Naive thymus-derived CD8-positive, alpha-beta T cell (primary cell): ENCODE results near the gene CKAP2L. TPM values are rescaled to one million over a fixed set of nuclear protein-coding genes. Genes with fewer than 3 reads are reported as not detected.
A peak's percentile ranks its signal among the peaks of the same experiment; 100 is the strongest.
"Not testable (repeated sequence)": the region's sequence is repeated elsewhere in the genome, so short reads cannot be mapped to it uniquely, and the experiment has no call there.

Source experiments
- ATAC-seq, 2 donors: fragments of 150-1000 bp; cut with Tn5 transposase in 1 of 2; sonication (Bioruptor Pico), chemical (Tn5 transposase) in 1 of 2; 1 replicate in 1 of 2; 2 replicates in 1 of 2; pipeline ENCODE4 v1.10.0; 2021; ENCODE audit warnings: mild to moderate bottlenecking in 2 of 2, moderate library complexity in 2 of 2
- POLR2A ChIA-PET: fragments of 350-600 bp; sonication (Branson Sonifier 250); formaldehyde crosslinking; loops from one replicate; lab custom pipeline; 2021; ENCODE audit warnings: antibody characterized with exemption; lab: Charles Lee
- DNase-seq, 10 donors: peaks; one replicate each; pipeline versions ENCODE4 v3.0.0 to v3.0.0-alpha.2; 2020 to 2022
- H3K27ac Mint-ChIP-seq, 10 donors: one replicate each; pipeline ENCODE4 v1.8.0; 2020 to 2022; ENCODE audit warnings: mild to moderate bottlenecking in 10 of 10, mixed read lengths in 10 of 10, moderate library complexity in 4 of 10, inconsistent platforms in 1 of 10
- H3K27me3 Mint-ChIP-seq, 5 donors: one replicate each; pipeline ENCODE4 v1.8.0; 2021 to 2022; ENCODE audit warnings: mixed read lengths in 5 of 5
- H3K36me3 Mint-ChIP-seq, 3 donors: one replicate each; pipeline ENCODE4 v1.8.0; 2020 to 2022; ENCODE audit warnings: mixed read lengths in 3 of 3, mild to moderate bottlenecking in 2 of 3, inconsistent platforms in 1 of 3
- H3K4me1 Mint-ChIP-seq, 4 donors: one replicate each; pipeline ENCODE4 v1.8.0; 2021 to 2022; ENCODE audit warnings: mixed read lengths in 4 of 4
- H3K4me3 Mint-ChIP-seq, 10 donors: one replicate each; pipeline ENCODE4 v1.8.0; 2020 to 2022; ENCODE audit warnings: mild to moderate bottlenecking in 10 of 10, mixed read lengths in 10 of 10, moderate library complexity in 6 of 10, inconsistent platforms in 1 of 10
- H3K9me3 Mint-ChIP-seq, 9 donors: one replicate each; pipeline ENCODE4 v1.8.0; 2020 to 2022; ENCODE audit warnings: mixed read lengths in 9 of 9, mild to moderate bottlenecking in 3 of 9, inconsistent platforms in 1 of 9, moderate library complexity in 1 of 9
- polyA plus RNA-seq, 3 donors: library from polyadenylated mRNA; unstranded; fragments of 300-500 nt; fragmentation: Illumina TruSeq; gene quantifications; one replicate each; pipeline ENCODE4 v1.2.3, GENCODE V29; 2021
- total RNA-seq, 8 experiments: library from RNA in 2 of 8; stranded (reverse) in 2 of 8; gene quantifications; one replicate each; pipeline ENCODE4 v1.2.3 and lab custom pipeline; 2021 to 2026

The CKAP2L gene
- total and polyA plus RNA-seq, 5 experiments from 2014 or later: not detected

DNA sequence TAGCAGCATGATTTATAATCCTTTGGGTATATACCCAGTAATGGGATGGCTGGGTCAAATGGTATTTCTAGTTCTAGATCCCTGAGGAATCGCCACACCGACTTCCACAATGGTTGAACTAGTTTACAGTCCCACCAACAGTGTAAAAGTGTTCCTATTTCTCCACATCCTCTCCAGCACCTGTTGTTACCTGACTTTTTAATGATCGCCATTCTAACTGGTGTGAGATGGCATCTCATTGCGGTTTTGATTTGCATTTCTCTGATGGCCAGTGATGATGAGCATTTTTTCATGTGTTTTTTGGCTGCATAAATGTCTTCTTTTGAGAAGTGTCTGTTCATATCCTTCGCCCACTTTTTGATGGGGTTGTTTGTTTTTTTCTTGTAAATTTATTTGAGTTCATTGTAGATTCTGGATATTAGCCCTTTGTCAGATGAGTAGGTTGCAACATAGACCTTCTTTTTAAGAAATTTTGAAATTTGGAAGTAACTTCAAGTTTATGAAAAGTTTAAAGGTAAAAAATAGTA, 47.5 kb downstream of the CKAP2L start:
- H3K9me3 Mint-ChIP-seq, H3K4me3 Mint-ChIP-seq, ATAC-seq, H3K4me1 Mint-ChIP-seq, H3K36me3 Mint-ChIP-seq, POLR2A ChIA-PET, DNase-seq, H3K27ac Mint-ChIP-seq: not testable (repeated sequence)
- H3K27me3 Mint-ChIP-seq: peaks cover 3 to 25% (median 3%) of the 10 kb centered on the region in 5 donors

DNA sequence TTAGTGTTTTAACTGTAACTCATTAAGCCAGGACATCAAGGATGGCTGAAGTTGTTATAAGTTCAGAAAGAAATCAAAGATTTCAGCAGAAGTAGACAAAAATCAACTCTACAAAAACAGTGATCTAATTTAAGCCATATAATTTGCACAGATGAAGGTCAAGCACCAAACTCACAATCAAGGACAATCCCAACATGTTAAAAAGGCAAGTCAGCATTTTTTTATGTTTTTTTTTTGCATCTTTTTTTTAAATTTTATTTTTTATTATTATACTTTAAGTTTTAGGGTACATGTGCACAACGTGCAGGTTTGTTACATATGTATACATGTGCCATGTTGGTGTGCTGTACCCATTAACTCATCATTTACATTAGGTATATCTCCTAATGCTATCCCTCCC, 48.3 kb downstream of the CKAP2L start:
- peaks cover 3 to 31% (median 3%) of the 10 kb centered on the region in 5 donors for H3K27me3 Mint-ChIP-seq
- H3K4me3 Mint-ChIP-seq, H3K9me3 Mint-ChIP-seq, DNase-seq, ATAC-seq, H3K4me1 Mint-ChIP-seq, H3K27ac Mint-ChIP-seq, POLR2A ChIA-PET, H3K36me3 Mint-ChIP-seq: not testable (repeated sequence)

DNA sequence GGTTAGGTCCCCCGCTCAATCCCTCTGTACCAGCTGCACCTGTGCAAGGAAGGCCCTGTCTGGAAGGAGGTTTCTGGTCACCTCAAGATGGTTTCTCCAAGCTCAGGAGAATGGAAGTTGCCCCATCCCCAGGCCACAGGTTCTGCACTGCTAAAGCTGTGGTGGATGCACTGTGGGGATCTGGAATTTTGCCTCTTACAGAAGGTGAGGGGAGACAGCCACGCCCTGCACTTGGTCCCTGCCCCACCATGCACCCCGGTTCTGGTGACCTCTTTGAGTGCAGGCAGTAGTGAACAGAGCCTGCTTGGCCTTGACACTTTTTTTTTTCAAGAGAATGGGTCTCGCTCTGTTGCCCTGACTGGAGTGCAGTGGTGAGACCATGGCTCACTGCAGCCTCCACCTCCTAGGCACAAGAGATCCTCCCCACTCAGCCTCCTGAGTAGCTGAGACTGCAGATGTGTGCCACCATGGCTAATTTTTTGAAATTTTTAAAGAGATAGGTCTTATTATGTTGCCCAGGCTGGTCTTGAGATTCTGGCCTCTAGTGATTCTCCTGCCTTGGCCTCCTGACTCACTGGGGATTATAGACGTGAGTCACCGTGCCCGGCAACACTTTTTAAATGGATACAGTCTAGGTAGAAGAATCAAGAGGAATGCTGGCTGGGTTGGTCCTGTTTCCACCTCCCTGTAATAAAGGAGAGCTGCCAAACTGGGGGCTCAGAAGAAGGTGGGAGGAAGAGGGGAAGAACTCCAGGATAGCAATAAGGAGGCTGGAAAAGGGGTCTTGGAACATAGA, 49.4 kb downstream of the CKAP2L start:
- H3K4me1 Mint-ChIP-seq: peaks cover 0 to 5% (median 0%) of the 10 kb centered on the region in 4 donors
- peaks cover 0 to 3% (median 0%) of the 10 kb centered on the region in 3 donors for H3K36me3 Mint-ChIP-seq
- POLR2A ChIA-PET: no interaction called here
- no peak overlapping the region for H3K4me3 Mint-ChIP-seq
- ATAC-seq: no peak
- H3K27me3 Mint-ChIP-seq: peaks cover 0 to 35% (median 5%) of the 10 kb centered on the region in 5 donors
- peaks cover 0 to 6% (median 0%) of the 10 kb centered on the region in 9 donors for H3K9me3 Mint-ChIP-seq
- DNase-seq: no peak
- H3K27ac Mint-ChIP-seq: peak overlapping the region in 1 of 10 donors; percentile 9

DNA sequence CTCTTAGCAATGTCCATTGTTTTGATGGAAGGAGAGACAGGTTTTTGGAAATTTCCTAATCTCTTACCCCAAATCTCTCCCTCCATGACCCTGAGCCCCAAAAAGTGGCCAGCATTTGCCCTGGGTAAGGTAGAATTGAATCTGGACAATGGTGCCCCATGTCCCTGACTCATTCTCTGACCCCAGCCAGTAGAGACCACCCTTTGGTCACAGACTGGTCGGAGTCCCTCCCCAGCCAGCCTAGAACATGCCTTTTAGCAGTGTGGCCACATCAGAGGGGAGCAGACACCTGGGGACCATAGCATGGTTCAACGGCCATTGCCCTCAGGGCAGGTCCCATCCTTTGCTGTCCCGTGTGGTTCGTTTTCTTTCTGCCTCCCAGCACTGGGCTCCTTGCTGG, 50.1 kb downstream of the CKAP2L start:
- ATAC-seq (no peak), DNase-seq (no peak)
- no peak overlapping the region for H3K27ac Mint-ChIP-seq
- H3K9me3 Mint-ChIP-seq: peaks cover 0 to 6% (median 0%) of the 10 kb centered on the region in 9 donors
- no peak overlapping the region for H3K4me3 Mint-ChIP-seq
- H3K4me1 Mint-ChIP-seq: peaks cover 0 to 12% (median 0%) of the 10 kb centered on the region in 4 donors
- H3K36me3 Mint-ChIP-seq: peaks cover 0 to 3% (median 0%) of the 10 kb centered on the region in 3 donors
- POLR2A ChIA-PET: no interaction called here
- H3K27me3 Mint-ChIP-seq: peaks cover 0 to 35% (median 5%) of the 10 kb centered on the region in 5 donors

DNA sequence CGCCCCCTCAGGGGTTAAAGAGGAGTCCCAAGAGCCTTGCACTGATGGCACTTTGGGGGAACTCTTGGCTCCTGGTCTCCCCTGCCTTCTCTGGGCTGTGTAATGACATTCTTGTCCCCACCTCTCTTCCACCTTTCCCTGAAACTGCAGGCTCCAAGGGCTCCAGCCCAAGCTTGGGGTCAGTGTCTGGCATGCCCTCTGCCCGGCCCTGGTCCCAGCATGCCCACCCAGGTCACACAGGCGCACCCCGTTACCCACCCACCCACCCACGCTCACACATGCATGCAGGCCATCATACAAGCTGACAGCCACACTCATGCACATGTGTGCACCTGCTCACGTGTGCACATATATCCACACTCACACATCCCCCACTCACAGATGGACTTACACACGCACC, 50.5 kb downstream of the CKAP2L start:
- no peak for DNase-seq
- H3K4me1 Mint-ChIP-seq: peaks cover 0 to 16% (median 0%) of the 10 kb centered on the region in 4 donors
- no peak overlapping the region for H3K4me3 Mint-ChIP-seq
- ATAC-seq: no peak
- H3K27ac Mint-ChIP-seq: no peak overlapping the region
- H3K9me3 Mint-ChIP-seq: peaks cover 0 to 6% (median 0%) of the 10 kb centered on the region in 9 donors
- POLR2A ChIA-PET: no interaction called here
- H3K36me3 Mint-ChIP-seq: peaks cover 0 to 3% (median 0%) of the 10 kb centered on the region in 3 donors
- H3K27me3 Mint-ChIP-seq: peaks cover 0 to 35% (median 5%) of the 10 kb centered on the region in 5 donors

DNA sequence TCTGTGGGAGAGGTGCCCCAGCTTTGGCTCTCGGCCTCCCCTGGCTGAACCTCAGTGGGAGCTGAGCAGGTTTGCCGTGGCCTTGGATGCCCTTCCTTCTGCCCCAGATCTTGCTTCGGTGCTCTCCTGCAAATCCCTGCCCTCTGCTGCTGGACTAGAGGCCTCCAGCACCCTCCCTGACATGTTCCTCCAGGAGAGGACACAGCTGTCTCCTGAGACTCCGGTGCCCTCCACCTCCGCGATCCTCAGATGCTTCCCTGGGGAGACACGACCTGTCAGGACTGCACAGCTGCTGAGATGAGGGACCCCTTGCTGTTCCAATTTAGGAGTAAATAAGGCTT, 50.9 kb downstream of the CKAP2L start:
- Mint-ChIP-seq H3K9me3 (peaks cover 0 to 6% (median 0%) of the 10 kb centered on the region in 9 donors), H3K4me3 (no peak overlapping the region), H3K27ac (peak overlapping the region in 1 of 10 donors; percentile 4)

DNA sequence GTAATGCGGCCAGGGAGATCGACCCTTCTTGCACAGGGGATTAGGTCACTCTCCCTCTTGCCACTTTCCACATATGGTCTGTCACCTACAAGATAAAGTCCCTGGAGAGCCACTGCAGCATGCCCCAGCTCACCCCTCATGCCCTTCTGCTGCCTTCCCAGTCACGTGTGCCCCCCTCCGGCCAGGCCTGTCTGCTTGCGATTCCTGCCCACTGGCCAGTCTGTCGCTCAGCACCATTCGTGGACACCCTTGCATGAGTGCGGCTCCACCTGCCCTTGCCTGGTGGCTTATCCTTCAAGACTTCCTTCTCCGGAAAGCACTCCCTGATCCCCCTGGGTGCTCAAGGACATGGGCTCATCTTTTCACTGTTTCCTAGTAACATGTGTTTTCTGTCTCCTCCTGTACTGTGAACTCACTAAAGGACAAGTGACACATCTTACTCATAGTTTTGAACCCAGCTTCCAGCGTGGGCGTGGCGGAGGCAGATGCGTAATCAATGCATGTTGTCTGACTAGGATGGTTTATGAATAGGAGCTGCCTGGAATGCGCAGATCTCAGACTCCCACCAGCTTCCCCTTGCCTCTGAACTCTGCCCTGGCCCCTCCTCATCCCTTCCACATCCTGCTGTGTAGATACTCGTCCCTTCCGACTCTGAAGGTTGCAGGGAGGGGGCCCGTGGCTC, 51.4 kb downstream of the CKAP2L start:
- no peak for ATAC-seq
- DNase-seq: no peak
- Mint-ChIP-seq H3K4me1 (peaks cover 0 to 25% (median 0%) of the 10 kb centered on the region in 4 donors), H3K27ac (no peak overlapping the region), H3K36me3 (peaks cover 0 to 3% (median 0%) of the 10 kb centered on the region in 3 donors), H3K4me3 (peak overlapping the region in 1 of 10 donors; percentile 36), H3K27me3 (peaks cover 0 to 35% (median 5%) of the 10 kb centered on the region in 5 donors), H3K9me3 (peaks cover 0 to 6% (median 0%) of the 10 kb centered on the region in 9 donors)
- POLR2A ChIA-PET: no interaction called here

More for the DNA sequence above, 50.9 kb downstream of the CKAP2L start:
- Mint-ChIP-seq H3K4me1 (peaks cover 0 to 19% (median 0%) of the 10 kb centered on the region in 4 donors), H3K27me3 (peaks cover 0 to 35% (median 5%) of the 10 kb centered on the region in 5 donors), H3K36me3 (peaks cover 0 to 3% (median 0%) of the 10 kb centered on the region in 3 donors)
- ATAC-seq: no peak
- POLR2A ChIA-PET: no interaction called here
- DNase-seq: no peak

DNA sequence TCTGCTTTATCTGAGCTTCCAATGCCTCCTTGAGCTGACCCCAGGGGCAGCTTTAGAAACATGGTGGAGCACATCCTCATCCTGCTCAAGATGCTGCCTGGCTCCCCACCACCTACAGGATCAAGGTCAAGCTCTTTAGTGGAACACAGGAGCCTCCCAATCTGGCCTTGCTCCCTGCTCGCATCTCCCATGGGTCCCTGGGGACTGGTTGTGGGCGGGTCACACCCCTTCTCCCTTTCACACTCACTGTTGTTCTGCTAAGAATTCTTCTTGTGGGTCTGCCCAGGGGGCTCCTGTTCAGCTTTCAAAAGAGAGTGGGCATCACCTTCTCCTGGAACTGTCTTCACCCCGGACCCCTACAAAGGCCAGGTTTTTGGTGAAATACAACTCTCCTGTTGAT, 51.9 kb downstream of the CKAP2L start:
- Mint-ChIP-seq H3K36me3 (peaks cover 0 to 3% (median 0%) of the 10 kb centered on the region in 3 donors), H3K4me3 (no peak overlapping the region), H3K27ac (no peak overlapping the region), H3K4me1 (peaks cover 0 to 30% (median 0%) of the 10 kb centered on the region in 4 donors), H3K27me3 (peaks cover 0 to 35% (median 5%) of the 10 kb centered on the region in 5 donors), H3K9me3 (peaks cover 0 to 6% (median 0%) of the 10 kb centered on the region in 9 donors)
- POLR2A ChIA-PET: no interaction called here
- ATAC-seq: no peak
- DNase-seq: no peak

DNA sequence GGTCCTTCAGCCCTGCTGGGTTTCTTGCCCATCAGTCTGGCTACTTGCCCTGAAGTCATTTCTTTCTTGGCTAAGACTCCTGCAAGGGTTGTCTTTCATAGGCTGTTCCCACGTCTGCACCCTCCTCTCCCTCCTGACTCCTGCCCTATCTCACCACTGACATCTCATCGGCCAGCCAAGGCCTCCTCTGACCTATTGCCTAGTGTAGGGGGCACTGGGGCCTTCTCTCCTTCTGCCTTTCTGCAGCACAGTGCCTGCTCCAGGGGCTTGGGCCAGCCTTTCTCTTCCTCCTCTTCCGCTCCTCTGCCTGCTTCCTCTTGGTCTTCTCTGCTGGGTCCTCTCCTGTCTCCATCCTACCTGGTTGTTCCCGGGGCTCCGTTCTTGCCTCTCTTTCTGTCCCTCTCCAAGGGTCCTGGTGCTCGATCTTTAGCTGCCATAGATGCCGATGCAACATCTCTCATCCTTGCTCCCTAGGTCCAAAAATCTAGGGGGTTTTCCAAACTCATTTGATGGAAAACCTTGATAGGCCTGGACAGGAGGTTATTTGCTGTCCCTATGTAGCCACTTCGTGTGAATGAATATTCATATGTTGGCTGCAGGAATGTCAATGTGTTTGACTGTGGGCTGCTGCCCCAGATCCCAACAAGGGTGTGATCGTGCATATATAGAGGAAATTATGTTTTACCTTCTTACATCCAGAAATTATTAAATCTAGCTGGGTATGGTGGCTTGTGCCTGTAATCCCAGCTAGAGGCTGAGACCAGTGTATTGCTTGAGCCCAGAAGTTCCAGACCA, 53.3 kb downstream of the CKAP2L start:
- no peaks in the 10 kb centered on the region for H3K9me3 Mint-ChIP-seq
- no peaks in the 10 kb centered on the region for H3K36me3 Mint-ChIP-seq
- ATAC-seq: no peak
- H3K27ac Mint-ChIP-seq: peak overlapping the region in 2 of 10 donors; percentile 8 to 34
- POLR2A ChIA-PET: no interaction called here
- H3K4me1 Mint-ChIP-seq: peaks cover 3 to 43% (median 7%) of the 10 kb centered on the region in 4 donors
- peaks cover 0 to 38% (median 8%) of the 10 kb centered on the region in 5 donors for H3K27me3 Mint-ChIP-seq
- no peak overlapping the region for H3K4me3 Mint-ChIP-seq
- no peak for DNase-seq

DNA sequence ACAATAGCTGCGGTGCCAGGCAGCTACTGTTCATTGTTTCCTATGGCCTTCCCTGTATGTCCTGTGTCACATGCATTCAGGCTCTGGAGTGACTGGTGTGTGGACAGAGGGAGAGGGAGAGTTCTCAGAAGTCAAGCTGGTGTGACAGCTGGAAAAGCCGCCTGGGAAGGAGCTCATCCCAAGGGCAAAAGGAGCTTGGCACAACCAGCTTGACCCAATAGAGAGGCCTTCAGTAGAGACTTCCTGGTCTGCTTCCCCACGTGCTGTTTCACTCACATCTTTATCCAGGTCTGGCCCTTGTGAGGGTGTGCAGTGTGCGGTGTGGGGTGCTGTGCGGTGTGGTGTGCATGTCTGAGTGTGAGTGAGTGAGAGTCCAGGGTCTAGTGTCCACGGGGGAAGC, 54.7 kb downstream of the CKAP2L start:
- POLR2A ChIA-PET: no interaction called here
- H3K4me1 Mint-ChIP-seq: peaks cover 6 to 53% (median 16%) of the 10 kb centered on the region in 4 donors
- DNase-seq (no peak), ATAC-seq (no peak)
- no peaks in the 10 kb centered on the region for H3K36me3 Mint-ChIP-seq
- peak overlapping the region in 2 of 10 donors; percentile 42 to 83 for H3K27ac Mint-ChIP-seq
- no peaks in the 10 kb centered on the region for H3K9me3 Mint-ChIP-seq
- no peak overlapping the region for H3K4me3 Mint-ChIP-seq
- peaks cover 0 to 48% (median 10%) of the 10 kb centered on the region in 5 donors for H3K27me3 Mint-ChIP-seq

DNA sequence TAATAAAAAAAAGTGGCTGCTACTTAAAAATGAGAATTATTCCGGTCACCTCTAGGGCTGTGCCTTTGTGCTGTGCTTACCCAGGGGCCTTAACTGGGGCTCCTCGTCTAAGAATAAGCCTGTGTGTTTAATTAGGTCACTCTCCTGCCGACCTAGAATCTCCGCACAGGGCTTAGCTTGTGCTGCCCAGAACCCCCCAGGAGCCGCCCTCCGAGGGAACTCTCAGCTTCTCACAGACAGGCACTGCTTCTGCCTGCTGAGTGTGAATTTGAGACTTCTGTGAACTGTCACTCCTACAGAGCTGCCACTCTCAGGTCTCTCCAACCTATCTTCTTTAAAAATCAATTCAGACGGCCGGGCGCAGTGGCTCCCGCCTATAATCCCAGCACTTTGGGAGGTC, 55.4 kb downstream of the CKAP2L start:
- Mint-ChIP-seq H3K27me3 (peaks cover 0 to 47% (median 11%) of the 10 kb centered on the region in 5 donors), H3K9me3 (no peaks in the 10 kb centered on the region), H3K27ac (peak overlapping the region in 2 of 10 donors; percentile 37 to 42), H3K36me3 (no peaks in the 10 kb centered on the region), H3K4me3 (peak overlapping the region in 1 of 10 donors; percentile 8), H3K4me1 (peaks cover 6 to 53% (median 16%) of the 10 kb centered on the region in 4 donors)
- DNase-seq (no peak), ATAC-seq (no peak)
- POLR2A ChIA-PET: no interaction called here

DNA sequence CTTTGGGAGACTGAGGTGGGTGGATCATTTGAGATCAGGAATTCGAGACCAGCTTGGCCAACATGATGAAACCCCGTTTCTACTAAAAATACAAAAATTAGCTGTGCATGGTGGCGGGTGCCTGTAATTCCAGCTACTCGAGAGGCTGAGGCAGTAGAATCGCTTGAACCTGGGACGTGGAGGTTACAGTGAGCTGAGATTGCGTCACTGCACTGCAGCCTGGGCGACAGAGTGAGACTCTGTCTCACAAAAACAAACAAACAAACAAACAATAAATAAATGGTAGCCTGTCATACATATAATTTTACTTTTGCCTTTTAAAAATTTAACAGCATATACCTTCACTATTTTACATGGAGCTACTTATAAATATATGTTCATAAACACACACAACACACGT, 57.5 kb downstream of the CKAP2L start:
- H3K4me1 Mint-ChIP-seq: peaks cover 6 to 58% (median 16%) of the 10 kb centered on the region in 4 donors
- ATAC-seq, DNase-seq, POLR2A ChIA-PET, H3K36me3 Mint-ChIP-seq, H3K9me3 Mint-ChIP-seq: not testable (repeated sequence)
- peak overlapping the region in 1 of 10 donors; percentile 9 for H3K27ac Mint-ChIP-seq
- peaks cover 0 to 32% (median 9%) of the 10 kb centered on the region in 5 donors for H3K27me3 Mint-ChIP-seq
- peak overlapping the region in 1 of 10 donors; percentile 4 for H3K4me3 Mint-ChIP-seq
